H1 (cell line): ENCODE data around the gene ZNF672. TPM values are rescaled to one million over a fixed set of nuclear protein-coding genes. Genes with fewer than 3 reads are reported as not detected.

Experiments used
- CTCF ChIA-PET: fragments of 300-600 bp; sonication (Branson Sonifier 250); formaldehyde crosslinking; loops from one replicate; lab custom pipeline; 2021; ENCODE audit not compliant: partially characterized antibody; lab: Charles Lee
- POLR2A ChIA-PET: fragments of 300-600 bp; sonication (Branson Sonifier 250); formaldehyde crosslinking; loops from one replicate; lab custom pipeline; 2021; ENCODE audit warnings: inconsistent platforms; ENCODE audit not compliant: partially characterized antibody; lab: Charles Lee
- DNase-seq, 2 experiments: peaks; one replicate each; pipeline versions ENCODE4 v3.0.0 to v3.0.0-alpha.2; 2010 to 2022; ENCODE audit warnings: low spot score in 2 of 2, low read depth in 1 of 2, mixed read lengths in 1 of 2
- FAIRE-seq: peaks from 2 replicates; lab custom pipeline; 2011; peaks lifted over from hg19 to GRCh38; lab: Jason Lieb, UNC
- H2AFZ ChIP-seq: 2 replicates; pipeline ENCODE4 v1.8.1; 2012; ENCODE audit warnings: low read length, inconsistent platforms
- H2AK5ac ChIP-seq: 2 replicates; pipeline ENCODE4 v1.6.1; 2013; ENCODE audit warnings: low read depth, low read length
- H2BK120ac ChIP-seq: replicated peaks from 2 replicates; pipeline ENCODE3; 2013; ENCODE audit warnings: low read depth, low read length, inconsistent platforms
- H2BK12ac ChIP-seq: 2 replicates; pipeline ENCODE4 v1.6.1; 2013; ENCODE audit warnings: low read depth, low read length
- H2BK15ac ChIP-seq: 2 replicates; pipeline ENCODE4 v1.6.1; 2013; ENCODE audit warnings: low read length
- H2BK20ac ChIP-seq: 2 replicates; pipeline ENCODE4 v1.6.1; 2013; ENCODE audit warnings: low read length
- H2BK5ac ChIP-seq: 2 replicates; pipeline ENCODE4 v1.6.1; 2013; ENCODE audit warnings: low read depth, low read length
- H3K14ac ChIP-seq: 2 replicates; pipeline ENCODE4 v1.6.1; 2013; ENCODE audit warnings: inconsistent platforms; ENCODE audit not compliant: insufficient read length
- H3K18ac ChIP-seq: 2 replicates; pipeline ENCODE4 v1.6.1; 2013; ENCODE audit warnings: low read length; ENCODE audit errors: extremely low read depth
- H3K23ac ChIP-seq: 2 replicates; pipeline ENCODE4 v1.6.1; 2013; ENCODE audit warnings: inconsistent platforms; ENCODE audit not compliant: insufficient read length
- H3K23me2 ChIP-seq: 2 replicates; pipeline ENCODE4 v1.6.1; 2013; ENCODE audit warnings: low read depth, low read length
- H3K27ac ChIP-seq: 2 replicates; pipeline ENCODE4 v1.6.1; 2011; ENCODE audit warnings: low read depth, low read length, inconsistent platforms
- H3K27me3 ChIP-seq, 4 experiments: replicated peaks in 1 of 4; 1 replicate in 1 of 4; 2 replicates in 3 of 4; pipeline versions ENCODE4 v1.6.1 to v1.8.1; 2011 to 2013; ENCODE audit warnings: low read length in 3 of 4, mild to moderate bottlenecking in 3 of 4, inconsistent platforms in 2 of 4, mixed read lengths in 2 of 4, moderate library complexity in 1 of 4; ENCODE audit not compliant: control insufficient read depth in 3 of 4, insufficient read depth in 3 of 4; ENCODE audit errors: extremely low read depth in 1 of 4
- H3K36me3 ChIP-seq, 4 experiments: 2 replicates each; pipeline versions ENCODE4 v1.6.1 to v1.8.1; 2011 to 2013; ENCODE audit warnings: mild to moderate bottlenecking in 4 of 4, low read length in 3 of 4, moderate library complexity in 2 of 4, control low read depth in 1 of 4, inconsistent platforms in 1 of 4; ENCODE audit not compliant: insufficient read depth in 4 of 4, control insufficient read depth in 2 of 4
- H3K4ac ChIP-seq: replicated peaks from 2 replicates; pipeline ENCODE3; 2013; ENCODE audit warnings: low read length, low read depth, mixed read lengths, inconsistent platforms; ENCODE audit not compliant: insufficient read length
- H3K4me1 ChIP-seq, 4 experiments: replicated peaks in 1 of 4; 1 replicate in 1 of 4; 2 replicates in 3 of 4; pipeline versions ENCODE4 v1.6.1 to v1.8.1; 2011 to 2013; ENCODE audit warnings: low read length in 3 of 4, inconsistent platforms in 2 of 4, mixed read lengths in 1 of 4; ENCODE audit not compliant: insufficient read depth in 4 of 4, control insufficient read depth in 3 of 4
- H3K4me2 ChIP-seq, 2 experiments: 2 replicates each; pipeline versions ENCODE4 v1.6.1 to v1.8.1; 2011 to 2013; ENCODE audit warnings: low read depth in 2 of 2, low read length in 2 of 2, control low read depth in 1 of 2, inconsistent platforms in 1 of 2, mild to moderate bottlenecking in 1 of 2; ENCODE audit not compliant: insufficient read depth in 1 of 2
- H3K4me3 ChIP-seq, 4 experiments: fragments of 200-600, 300-600 bp in 1 of 4; sonication (generic), shearing (Covaris generic), sonication (Bioruptor Twin) in 1 of 4; 2 replicates each; pipeline versions ENCODE4 v1.5.1 to v1.8.1; 2011 to 2016; ENCODE audit warnings: low read length in 4 of 4, low read depth in 3 of 4, control low read depth in 2 of 4, inconsistent platforms in 2 of 4, mild to moderate bottlenecking in 2 of 4, mixed read lengths in 1 of 4, moderate library complexity in 1 of 4; ENCODE audit not compliant: insufficient read depth in 2 of 4; ENCODE audit errors: extremely low read depth in 1 of 4
- H3K56ac ChIP-seq: replicated peaks from 2 replicates; pipeline ENCODE3; 2013; ENCODE audit warnings: low read depth, mild to moderate bottlenecking, mixed read lengths, low read length, inconsistent platforms; ENCODE audit not compliant: insufficient read length
- H3K79me1 ChIP-seq: 2 replicates; pipeline ENCODE4 v1.6.1; 2013; ENCODE audit warnings: low read depth, low read length, control low read depth
- H3K79me2 ChIP-seq, 2 experiments: 2 replicates each; pipeline versions ENCODE4 v1.6.1 to v1.8.1; 2012 to 2013; ENCODE audit warnings: low read length in 2 of 2, mild to moderate bottlenecking in 2 of 2, inconsistent platforms in 1 of 2; ENCODE audit not compliant: insufficient read depth in 2 of 2, control insufficient read depth in 1 of 2
- H3K9ac ChIP-seq, 4 experiments: replicated peaks in 1 of 4; 1 replicate in 1 of 4; 2 replicates in 3 of 4; pipeline versions ENCODE4 v1.6.1 to v1.8.1; 2011 to 2013; ENCODE audit warnings: low read depth in 3 of 4, low read length in 3 of 4, control low read depth in 2 of 4, mild to moderate bottlenecking in 2 of 4, moderate library complexity in 2 of 4, inconsistent platforms in 1 of 4; ENCODE audit errors: extremely low read depth in 1 of 4
- H3K9me3 ChIP-seq, 2 experiments: 2 replicates each; pipeline versions ENCODE4 v1.6.1 to v1.8.1; 2012 to 2013; ENCODE audit warnings: mild to moderate bottlenecking in 2 of 2, moderate library complexity in 2 of 2, control low read depth in 1 of 2, inconsistent platforms in 1 of 2, low read depth in 1 of 2, low read length in 1 of 2, mixed read lengths in 1 of 2; ENCODE audit not compliant: insufficient read depth in 2 of 2
- H4K20me1 ChIP-seq, 2 experiments: replicated peaks in 1 of 2; 2 replicates each; pipeline versions ENCODE3 to v1.8.1; 2011 to 2013; ENCODE audit warnings: inconsistent platforms in 2 of 2, low read length in 2 of 2, mild to moderate bottlenecking in 1 of 2; ENCODE audit not compliant: insufficient read depth in 2 of 2, control insufficient read depth in 1 of 2
- H4K5ac ChIP-seq: 2 replicates; pipeline ENCODE4 v1.6.1; 2013; ENCODE audit warnings: low read length, low read depth, mixed read lengths, inconsistent platforms; ENCODE audit not compliant: insufficient read length
- H4K8ac ChIP-seq: 2 replicates; pipeline ENCODE4 v1.8.0; 2013; ENCODE audit warnings: mild to moderate bottlenecking, moderate library complexity, low read length, inconsistent platforms; ENCODE audit not compliant: insufficient read depth; ENCODE audit errors: extremely low read depth
- H4K91ac ChIP-seq: replicated peaks from 2 replicates; pipeline ENCODE3; 2013; ENCODE audit warnings: low read length, mixed read lengths, inconsistent platforms; ENCODE audit not compliant: insufficient read length
- CBX8 ChIP-seq: fragments of 300-800, 300-1000 bp; sonication (generic); IDR thresholded peaks from 2 replicates; pipeline ENCODE4 v1.7.1; 2016; ENCODE audit warnings: low read depth, low read length, borderline replicate concordance
- SIRT6 ChIP-seq: IDR thresholded peaks from one replicate; pipeline ENCODE4 v1.7.1; 2012; ENCODE audit warnings: low read length, inconsistent platforms
- WGBS, 2 experiments: shearing (Covaris generic) in 1 of 2; methylation state at CpG; one replicate each; pipeline versions ENCODE4 v1.1.6 to v1.1.7; 2013 to 2015; ENCODE audit warnings: low lambda C conversion rate in 2 of 2, mixed read lengths in 2 of 2, inconsistent platforms in 1 of 2, low coverage in 1 of 2, missing lambda C conversion rate in 1 of 2; ENCODE audit not compliant: insufficient replicate concordance in 2 of 2, insufficient coverage in 1 of 2, insufficient read length in 1 of 2; ENCODE audit errors: extremely low coverage in 1 of 2, missing lambda C conversion rate in 1 of 2; 5-methylcytosine and 5-hydroxymethylcytosine counted together
- polyA plus RNA-seq, 7 experiments: library from polyadenylated mRNA; depleted of rRNA in 3 of 7; stranded (reverse) in 5 of 7; unstranded in 2 of 7; fragments of >200 nt in 5 of 7; fragments of 200-250 nt in 2 of 7; gene quantifications; 1 replicate in 5 of 7; 2 replicates in 1 of 7; 4 replicates in 1 of 7; pipeline versions ENCODE4 v1.2.1 to v1.2.3, GENCODE V29; 2011 to 2013; ENCODE audit warnings: missing spikeins in 2 of 7, mixed read lengths in 2 of 7
- total RNA-seq: library from RNA; stranded (reverse); fragmentation: NEBNext Ultra II Directional; extraction: Animal tissue kit (Norgen Biotek cat#: 25700); gene quantifications from 2 replicates; pipeline ENCODE4 v1.2.1, GENCODE V29; 2021
- TF ChIP-seq, protein P1 (sequence below): IDR thresholded peaks from 2 replicates; pipeline ENCODE4 v1.6.1; 2012; ENCODE audit warnings: inconsistent platforms

ZNF672 gene
- total and polyA plus RNA-seq, 2 of the 8 experiments (the other 6 are each of a cell fraction or from before 2014, with no cell fraction given), result 30.7 to 40.4 TPM

DNA sequence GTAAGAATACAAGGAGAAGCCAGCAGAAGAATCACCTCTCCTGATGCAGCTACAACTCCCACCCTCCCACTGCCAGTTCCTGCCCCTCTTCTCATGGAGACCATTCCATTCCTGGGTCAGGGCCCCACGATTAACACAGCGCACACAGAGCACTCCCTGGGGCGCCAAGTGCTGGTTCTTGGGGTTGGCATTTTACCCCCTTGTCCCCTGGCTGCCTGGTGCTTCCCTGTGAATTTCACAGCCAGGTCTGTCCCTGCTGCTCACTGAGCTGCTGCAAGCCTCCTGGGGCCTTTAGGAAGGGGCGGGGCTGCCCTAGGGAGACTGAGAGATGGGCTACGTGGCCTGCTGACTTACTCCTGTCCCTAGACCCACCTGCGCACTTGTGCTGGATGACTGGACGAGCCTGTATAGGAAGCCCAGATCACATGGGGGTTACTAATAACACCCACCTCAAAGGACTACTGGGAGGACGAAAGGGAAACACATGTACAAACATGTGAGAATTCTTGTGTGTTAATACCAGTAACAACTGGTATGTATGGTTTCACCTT lies 4.8 kb downstream of the ZNF672 start:
- FAIRE-seq (no peak), DNase-seq (no peak)
- H2BK15ac ChIP-seq, result no peak overlapping the region
- H3K4me1 ChIP-seq, result no peaks in the 10 kb centered on the region; a peak in 1 of 7 replicates
- H3K9ac ChIP-seq, result no peak overlapping the region
- H4K8ac ChIP-seq, result no peak overlapping the region
- no peak overlapping the region for H3K4me2 ChIP-seq
- H3K9me3 ChIP-seq, result no peaks in the 10 kb centered on the region
- H3K27ac ChIP-seq, result no peak overlapping the region
- H3K14ac ChIP-seq, result no peak overlapping the region
- no peak overlapping the region for H2BK5ac ChIP-seq
- no peak overlapping the region for H2BK12ac ChIP-seq
- no peak overlapping the region for H3K23ac ChIP-seq
- 88% methylated on average over 8 of the region's 8 CpGs; no CpG with 5 or more reads in 1 of the 2 experiments for WGBS, 2 experiments
- peaks cover 0 to 15% (median 10%) of the 10 kb centered on the region in 4 experiments; a peak in 6 of 8 replicates for H3K36me3 ChIP-seq
- peaks cover 2 to 8% of the 10 kb centered on the region in 2 experiments for H4K20me1 ChIP-seq
- H3K18ac ChIP-seq, result no peak overlapping the region
- CTCF ChIA-PET, result interaction anchor here (0.8 to 5.3 kb wide), 10 partner anchors 9 to 84 kb away, joined by 3 to 58 read pairs (median 18); partner anchors contain the start of genes PGBD2, SH3BP5L and ZNF692
- H3K79me2 ChIP-seq, result peaks cover 0 to 20% of the 10 kb centered on the region in 2 experiments; a peak in 2 of 4 replicates
- no peak overlapping the region for H4K5ac ChIP-seq
- no peak overlapping the region for H2BK20ac ChIP-seq
- no peak overlapping the region for H3K4me3 ChIP-seq
- no peak overlapping the region for H2AFZ ChIP-seq
- H3K4ac ChIP-seq, result no peak overlapping the region
- H3K56ac ChIP-seq, result no peak overlapping the region
- no peak overlapping the region for H2AK5ac ChIP-seq
- no peaks in the 10 kb centered on the region for H3K27me3 ChIP-seq
- POLR2A ChIA-PET, result interaction anchor here (1.2 to 2.2 kb wide), 2 partner anchors 12 to 15 kb away, joined by 3 to 16 read pairs; partner anchors contain the start of gene ZNF692
- H4K91ac ChIP-seq, result no peak overlapping the region
- TF ChIP-seq, protein P1, sequence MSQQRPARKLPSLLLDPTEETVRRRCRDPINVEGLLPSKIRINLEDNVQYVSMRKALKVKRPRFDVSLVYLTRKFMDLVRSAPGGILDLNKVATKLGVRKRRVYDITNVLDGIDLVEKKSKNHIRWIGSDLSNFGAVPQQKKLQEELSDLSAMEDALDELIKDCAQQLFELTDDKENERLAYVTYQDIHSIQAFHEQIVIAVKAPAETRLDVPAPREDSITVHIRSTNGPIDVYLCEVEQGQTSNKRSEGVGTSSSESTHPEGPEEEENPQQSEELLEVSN, result no peak
- no peak for TF ChIP-seq SIRT6
- TF ChIP-seq CBX8, result no peak
- peaks cover 5% of the 10 kb centered on the region; the same call in 1 of the 2 replicates for H3K23me2 ChIP-seq
- peaks cover 10% of the 10 kb centered on the region for H3K79me1 ChIP-seq
- no peak overlapping the region for H2BK120ac ChIP-seq
